ENCODE measurements around the gene ZNF575. TPM values are rescaled to one million over a fixed set of nuclear protein-coding genes. Genes with fewer than 3 reads are reported as not detected.

ZNF575 gene, protein sequence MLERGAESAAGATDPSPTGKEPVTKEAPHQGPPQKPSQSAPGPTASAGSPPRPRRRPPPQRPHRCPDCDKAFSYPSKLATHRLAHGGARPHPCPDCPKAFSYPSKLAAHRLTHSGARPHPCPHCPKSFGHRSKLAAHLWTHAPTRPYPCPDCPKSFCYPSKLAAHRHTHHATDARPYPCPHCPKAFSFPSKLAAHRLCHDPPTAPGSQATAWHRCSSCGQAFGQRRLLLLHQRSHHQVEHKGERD
- polyA plus RNA-seq: 1 to 10 TPM in 1 of 2 donors, under 1 TPM in 1; 0.59 to 1.0 TPM

DNA sequence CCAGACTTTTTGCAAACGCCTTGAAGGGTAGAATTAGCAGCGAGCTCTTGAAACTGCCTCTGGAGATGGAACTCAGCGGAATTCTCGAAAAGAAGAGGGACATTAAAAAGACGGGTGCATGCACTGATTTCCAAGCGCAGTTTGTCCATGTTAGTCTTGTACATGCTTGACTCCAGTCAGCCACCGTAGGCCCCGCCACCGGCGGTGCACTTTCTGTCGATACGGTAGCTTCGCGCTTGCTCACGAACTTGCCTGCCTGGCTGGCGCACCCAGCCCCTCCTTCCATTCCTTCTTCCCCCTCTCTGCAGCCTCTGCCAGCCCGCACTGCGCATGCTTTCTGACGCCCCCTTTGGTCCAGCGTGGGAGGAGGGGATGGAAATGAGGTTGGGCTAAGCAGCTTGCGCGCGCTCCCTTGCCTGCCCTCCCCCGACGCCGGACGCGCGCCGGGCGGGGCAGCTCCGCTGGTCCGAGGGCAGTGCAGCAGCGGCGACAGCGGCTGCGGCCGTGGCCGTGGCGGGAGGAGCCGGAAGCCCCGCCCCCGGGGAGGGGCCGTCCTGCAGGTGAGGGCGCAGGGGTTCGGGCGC is at the start of gene ZNF575:
TSS of gene ZNF575 (plus strand) at position 227 of the 584 bp plus-strand sequence. CDS start 1,235 bp downstream, outside the sequence.
- Histone ChIP-seq H3K4me3 (ENCODE audit: low read depth in 1 of 2, low read length in 2 of 2) (peak within 1 kb of the TSS; percentile 38 to 69), H3K27me3 (ENCODE audit: control insufficient read depth in 1 of 2, insufficient read depth in 2 of 2, low read length in 2 of 2) (no peaks in the 10 kb centered on the region), H3K27ac (ENCODE audit: low read depth in 2 of 2, low read length in 1 of 2) (peak within 1 kb of the TSS; percentile 86 to 95), H3K36me3 (ENCODE audit: control insufficient read depth in 2 of 2, insufficient read depth in 2 of 2, low read length in 1 of 2) (no peaks in the 10 kb centered on the region), H3K4me1 (ENCODE audit: control insufficient read depth in 2 of 2, insufficient read depth in 2 of 2, low read length in 1 of 2) (peaks cover 0 to 3% of the 10 kb centered on the region in 2 donors), H3K9me3 (ENCODE audit: control insufficient read depth in 2 of 2, insufficient read depth in 1 of 2, low read depth in 1 of 2, low read length in 1 of 2) (no peaks in the 10 kb centered on the region)
- WGBS, 2 donors: 0% methylated on average over 47 of the region's 47 CpGs

DNA sequence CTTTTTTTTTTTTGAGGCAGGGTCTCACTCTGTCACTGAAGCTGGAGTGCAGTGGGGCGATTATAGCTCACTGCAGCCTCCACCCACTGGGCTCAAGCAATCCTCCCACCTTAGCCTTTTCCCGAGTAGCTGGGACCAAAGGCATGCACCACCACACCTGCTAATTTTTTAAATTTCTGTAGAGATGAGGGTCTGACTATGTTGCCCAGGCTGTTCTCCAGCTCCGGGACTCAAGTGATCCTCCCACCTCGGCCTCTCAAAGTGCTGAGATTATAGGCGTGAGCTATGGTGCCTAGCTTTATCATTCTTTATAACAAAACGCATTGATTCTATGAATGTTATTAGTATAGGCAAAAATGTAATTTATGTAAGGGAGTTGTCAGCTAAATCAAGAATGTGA is 49.7 kb upstream of the ZNF575 start:
- Histone ChIP-seq H3K27me3 (ENCODE audit: control insufficient read depth in 1 of 2, insufficient read depth in 2 of 2, low read length in 2 of 2) (no peaks in the 10 kb centered on the region), H3K27ac (ENCODE audit: low read depth in 2 of 2, low read length in 1 of 2) (no peak overlapping the region), H3K4me1 (ENCODE audit: control insufficient read depth in 2 of 2, insufficient read depth in 2 of 2, low read length in 1 of 2) (no peaks in the 10 kb centered on the region), H3K4me3 (ENCODE audit: low read depth in 1 of 2, low read length in 2 of 2) (no peak overlapping the region), H3K36me3 (ENCODE audit: control insufficient read depth in 2 of 2, insufficient read depth in 2 of 2, low read length in 1 of 2) (peaks cover 0 to 12% of the 10 kb centered on the region in 2 donors), H3K9me3 (ENCODE audit: control insufficient read depth in 2 of 2, insufficient read depth in 1 of 2, low read depth in 1 of 2, low read length in 1 of 2) (no peaks in the 10 kb centered on the region)
- 94 to 97% methylated on average over 6 of the region's 6 CpGs for WGBS, 2 donors

DNA sequence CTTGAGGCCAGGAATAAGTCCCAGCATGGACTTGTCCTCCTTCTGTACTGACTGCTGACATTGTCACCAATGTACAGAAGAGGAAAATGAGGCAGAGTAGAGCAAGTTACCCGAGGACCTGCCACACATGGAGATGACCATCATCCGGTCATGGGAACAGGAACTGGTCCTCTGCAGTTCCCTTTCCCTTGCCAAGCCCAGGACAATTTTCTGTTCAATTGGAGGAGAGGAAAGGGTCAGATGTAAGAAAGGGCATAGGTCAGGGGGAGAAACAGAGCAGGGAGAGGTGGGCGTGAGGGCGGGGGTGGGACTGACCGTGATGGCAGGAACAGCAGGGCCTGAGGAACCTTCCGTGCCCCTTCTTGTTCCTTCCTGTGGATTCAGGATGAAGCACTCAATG is 47.0 kb upstream of the ZNF575 start:
- H3K9me3 ChIP-seq (ENCODE audit: control insufficient read depth in 2 of 2, insufficient read depth in 1 of 2, low read depth in 1 of 2, low read length in 1 of 2): no peaks in the 10 kb centered on the region
- H3K27me3 ChIP-seq (ENCODE audit: control insufficient read depth in 1 of 2, insufficient read depth in 2 of 2, low read length in 2 of 2): no peaks in the 10 kb centered on the region
- 85 to 88% methylated on average over 6 of the region's 6 CpGs for WGBS, 2 donors
- H3K36me3 ChIP-seq (ENCODE audit: control insufficient read depth in 2 of 2, insufficient read depth in 2 of 2, low read length in 1 of 2): peaks cover 0 to 12% of the 10 kb centered on the region in 2 donors
- H3K27ac ChIP-seq (ENCODE audit: low read depth in 2 of 2, low read length in 1 of 2): no peak overlapping the region
- no peak overlapping the region for H3K4me3 ChIP-seq (ENCODE audit: low read depth in 1 of 2, low read length in 2 of 2)
- no peaks in the 10 kb centered on the region for H3K4me1 ChIP-seq (ENCODE audit: control insufficient read depth in 2 of 2, insufficient read depth in 2 of 2, low read length in 1 of 2)

DNA sequence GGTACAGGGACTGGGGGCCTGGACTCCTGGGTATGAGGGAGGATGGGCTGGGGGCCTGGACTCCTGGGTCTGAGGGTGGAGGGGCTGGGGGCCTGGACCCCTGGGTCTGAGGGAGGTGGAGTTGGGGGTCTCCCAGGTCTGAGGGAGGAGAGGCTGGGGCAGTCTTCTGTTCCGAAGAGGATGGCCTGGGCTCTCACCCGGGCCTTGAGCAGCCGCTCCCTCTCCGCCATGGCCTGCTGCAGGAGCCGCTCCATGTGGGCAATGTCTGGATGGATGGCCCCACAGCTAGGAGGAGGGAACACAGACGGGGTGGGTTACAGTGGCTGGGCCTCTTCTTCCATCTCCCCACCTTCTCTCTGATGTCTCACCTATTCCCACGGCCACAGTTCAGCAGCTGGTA is 46.6 kb upstream of the ZNF575 start:
- 89 to 93% methylated on average over 7 of the region's 7 CpGs for WGBS, 2 donors
- Histone ChIP-seq H3K4me3 (ENCODE audit: low read depth in 1 of 2, low read length in 2 of 2) (no peak overlapping the region), H3K36me3 (ENCODE audit: control insufficient read depth in 2 of 2, insufficient read depth in 2 of 2, low read length in 1 of 2) (peaks cover 0 to 12% of the 10 kb centered on the region in 2 donors), H3K9me3 (ENCODE audit: control insufficient read depth in 2 of 2, insufficient read depth in 1 of 2, low read depth in 1 of 2, low read length in 1 of 2) (no peaks in the 10 kb centered on the region), H3K27me3 (ENCODE audit: control insufficient read depth in 1 of 2, insufficient read depth in 2 of 2, low read length in 2 of 2) (no peaks in the 10 kb centered on the region), H3K4me1 (ENCODE audit: control insufficient read depth in 2 of 2, insufficient read depth in 2 of 2, low read length in 1 of 2) (no peaks in the 10 kb centered on the region), H3K27ac (ENCODE audit: low read depth in 2 of 2, low read length in 1 of 2) (no peak overlapping the region)

DNA sequence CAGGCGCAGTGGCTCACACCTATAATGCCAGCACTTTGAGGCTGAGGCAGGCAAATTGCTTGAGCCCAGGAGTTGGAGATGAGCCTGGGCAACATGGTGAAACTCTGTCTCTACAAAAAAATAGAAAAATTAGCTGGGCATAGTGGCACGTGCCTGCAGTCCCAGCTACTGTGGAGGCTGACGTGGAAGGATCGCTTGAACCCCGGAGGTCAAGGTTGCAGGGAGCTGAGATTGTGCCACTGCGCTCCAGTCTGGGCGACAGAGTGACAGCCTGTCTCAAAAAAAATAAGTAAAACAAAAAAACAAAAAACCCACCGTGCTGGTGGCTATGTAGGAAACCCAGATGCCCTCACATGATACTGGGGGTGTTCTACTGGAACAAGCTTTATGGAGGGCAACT is 44.8 kb upstream of the ZNF575 start:
- no peaks in the 10 kb centered on the region for H3K9me3 ChIP-seq (ENCODE audit: control insufficient read depth in 2 of 2, insufficient read depth in 1 of 2, low read depth in 1 of 2, low read length in 1 of 2)
- H3K27ac ChIP-seq (ENCODE audit: low read depth in 2 of 2, low read length in 1 of 2): no peak overlapping the region
- peaks cover 0 to 12% of the 10 kb centered on the region in 2 donors for H3K36me3 ChIP-seq (ENCODE audit: control insufficient read depth in 2 of 2, insufficient read depth in 2 of 2, low read length in 1 of 2)
- H3K4me1 ChIP-seq (ENCODE audit: control insufficient read depth in 2 of 2, insufficient read depth in 2 of 2, low read length in 1 of 2): no peaks in the 10 kb centered on the region
- no peaks in the 10 kb centered on the region for H3K27me3 ChIP-seq (ENCODE audit: control insufficient read depth in 1 of 2, insufficient read depth in 2 of 2, low read length in 2 of 2)
- H3K4me3 ChIP-seq (ENCODE audit: low read depth in 1 of 2, low read length in 2 of 2): no peak overlapping the region
- WGBS, 2 donors: 93 to 94% methylated on average over 8 of the region's 8 CpGs

DNA sequence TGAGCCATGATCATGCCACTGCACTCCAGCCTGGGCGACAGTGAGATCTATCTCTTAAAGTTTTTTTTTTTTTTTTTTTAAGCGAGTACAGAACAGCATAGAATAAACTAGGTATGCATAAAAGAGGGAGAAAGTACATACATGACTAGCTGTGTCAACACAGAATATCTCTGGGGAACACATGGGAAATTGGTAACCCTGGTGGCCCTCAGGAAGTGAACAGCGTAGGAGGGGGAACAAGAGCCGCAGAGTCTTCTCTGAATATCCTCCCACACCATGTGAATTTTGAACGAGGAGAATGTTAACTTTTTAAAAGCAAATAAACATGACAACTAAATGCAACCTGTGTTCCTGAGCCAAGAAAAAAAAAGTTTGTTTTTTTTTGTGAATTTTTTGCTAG is 43.7 kb upstream of the ZNF575 start:
- Histone ChIP-seq H3K36me3 (ENCODE audit: control insufficient read depth in 2 of 2, insufficient read depth in 2 of 2, low read length in 1 of 2) (peaks cover under 1 to 14% of the 10 kb centered on the region in 2 donors), H3K9me3 (ENCODE audit: control insufficient read depth in 2 of 2, insufficient read depth in 1 of 2, low read depth in 1 of 2, low read length in 1 of 2) (no peaks in the 10 kb centered on the region), H3K4me3 (ENCODE audit: low read depth in 1 of 2, low read length in 2 of 2) (no peak overlapping the region), H3K27ac (ENCODE audit: low read depth in 2 of 2, low read length in 1 of 2) (no peak overlapping the region), H3K4me1 (ENCODE audit: control insufficient read depth in 2 of 2, insufficient read depth in 2 of 2, low read length in 1 of 2) (no peaks in the 10 kb centered on the region), H3K27me3 (ENCODE audit: control insufficient read depth in 1 of 2, insufficient read depth in 2 of 2, low read length in 2 of 2) (no peaks in the 10 kb centered on the region)
- 63 to 64% methylated on average over 5 of the region's 5 CpGs for WGBS, 2 donors

DNA sequence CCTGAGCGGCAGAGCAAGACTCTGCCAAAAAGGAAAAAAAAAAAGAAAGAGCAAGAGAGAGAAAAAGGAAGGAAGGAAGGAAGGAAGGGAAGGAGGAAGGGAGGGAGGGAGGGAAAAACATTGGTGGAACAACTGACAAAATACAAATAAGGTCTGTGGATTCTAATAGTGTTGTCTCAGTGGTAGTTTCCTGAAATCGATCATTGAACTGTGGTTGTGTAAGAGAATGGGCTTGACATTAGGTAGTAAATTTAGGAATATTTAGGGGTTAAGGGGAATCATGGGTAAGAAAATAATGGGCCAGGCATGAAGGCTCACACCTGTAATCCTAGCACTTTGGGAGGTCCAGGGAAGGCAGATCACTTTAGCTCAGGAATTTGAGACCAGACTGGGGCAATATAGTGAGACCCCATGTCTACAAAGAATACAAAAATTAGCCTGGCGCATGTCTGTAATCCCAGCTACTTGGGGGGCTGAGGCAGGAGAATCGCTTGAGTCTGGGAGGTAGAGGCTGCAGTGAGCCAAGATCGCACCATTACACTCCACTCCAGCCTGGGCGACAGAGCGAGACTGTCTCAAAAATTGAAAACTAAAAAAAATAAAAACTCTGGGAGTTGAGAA is 42.9 kb upstream of the ZNF575 start:
- Histone ChIP-seq H3K36me3 (ENCODE audit: control insufficient read depth in 2 of 2, insufficient read depth in 2 of 2, low read length in 1 of 2) (peaks cover 4 to 21% of the 10 kb centered on the region in 2 donors), H3K27ac (ENCODE audit: low read depth in 2 of 2, low read length in 1 of 2) (no peak overlapping the region), H3K4me3 (ENCODE audit: low read depth in 1 of 2, low read length in 2 of 2) (no peak overlapping the region), H3K9me3 (ENCODE audit: control insufficient read depth in 2 of 2, insufficient read depth in 1 of 2, low read depth in 1 of 2, low read length in 1 of 2) (no peaks in the 10 kb centered on the region), H3K4me1 (ENCODE audit: control insufficient read depth in 2 of 2, insufficient read depth in 2 of 2, low read length in 1 of 2) (no peaks in the 10 kb centered on the region), H3K27me3 (ENCODE audit: control insufficient read depth in 1 of 2, insufficient read depth in 2 of 2, low read length in 2 of 2) (no peaks in the 10 kb centered on the region)
- WGBS, 2 donors: 94 to 96% methylated on average over 7 of the region's 7 CpGs

DNA sequence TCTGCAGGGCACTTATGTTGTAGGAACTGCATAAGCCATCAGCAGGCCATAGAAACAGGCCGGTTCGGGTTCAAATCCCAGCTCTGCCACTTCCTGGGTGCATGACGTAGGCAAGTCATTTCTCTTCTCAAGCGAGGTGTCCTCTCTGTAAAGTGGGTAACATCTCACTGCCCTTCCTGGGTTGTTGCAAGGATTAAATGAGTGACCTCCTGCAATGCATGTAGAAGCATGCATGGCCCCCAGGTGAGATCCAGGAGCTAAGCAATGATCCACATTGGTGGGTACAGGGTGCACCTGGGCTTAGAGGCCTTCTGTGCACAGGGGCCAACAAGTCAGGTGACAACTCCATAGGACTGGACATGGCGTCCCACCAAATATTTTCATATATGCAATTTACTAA is 42.2 kb upstream of the ZNF575 start:
- H3K9me3 ChIP-seq (ENCODE audit: control insufficient read depth in 2 of 2, insufficient read depth in 1 of 2, low read depth in 1 of 2, low read length in 1 of 2): no peaks in the 10 kb centered on the region
- peaks cover 11 to 26% of the 10 kb centered on the region in 2 donors for H3K36me3 ChIP-seq (ENCODE audit: control insufficient read depth in 2 of 2, insufficient read depth in 2 of 2, low read length in 1 of 2)
- peaks cover 0 to 3% of the 10 kb centered on the region in 2 donors for H3K4me1 ChIP-seq (ENCODE audit: control insufficient read depth in 2 of 2, insufficient read depth in 2 of 2, low read length in 1 of 2)
- no peak overlapping the region for H3K27ac ChIP-seq (ENCODE audit: low read depth in 2 of 2, low read length in 1 of 2)
- WGBS, 2 donors: 90 to 92% methylated on average over 5 of the region's 5 CpGs
- no peak overlapping the region for H3K4me3 ChIP-seq (ENCODE audit: low read depth in 1 of 2, low read length in 2 of 2)
- no peaks in the 10 kb centered on the region for H3K27me3 ChIP-seq (ENCODE audit: control insufficient read depth in 1 of 2, insufficient read depth in 2 of 2, low read length in 2 of 2)

DNA sequence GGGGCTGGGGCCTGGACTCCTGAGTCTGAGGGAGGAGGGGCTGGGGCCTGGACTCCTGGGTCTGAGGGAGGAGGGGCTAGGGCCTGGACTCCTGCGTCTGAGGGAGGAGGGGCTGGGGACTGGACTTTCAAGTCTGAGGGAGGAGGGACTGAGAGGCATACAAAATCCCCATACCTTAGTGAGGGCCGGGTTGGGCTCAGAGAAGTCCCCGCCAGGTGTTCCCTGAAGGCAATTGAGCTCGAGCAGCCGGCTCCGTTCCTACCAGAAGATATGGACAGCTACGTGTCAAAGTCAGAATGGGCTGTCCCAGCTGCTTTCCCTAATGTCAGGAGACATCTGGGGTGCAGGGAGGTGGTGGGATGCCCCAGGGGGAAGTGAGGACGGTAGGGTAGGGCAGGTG is 37.9 kb upstream of the ZNF575 start:
- Histone ChIP-seq H3K4me1 (ENCODE audit: control insufficient read depth in 2 of 2, insufficient read depth in 2 of 2, low read length in 1 of 2) (peaks cover 3 to 4% of the 10 kb centered on the region in 2 donors), H3K4me3 (ENCODE audit: low read depth in 1 of 2, low read length in 2 of 2) (no peak overlapping the region), H3K9me3 (ENCODE audit: control insufficient read depth in 2 of 2, insufficient read depth in 1 of 2, low read depth in 1 of 2, low read length in 1 of 2) (no peaks in the 10 kb centered on the region), H3K27ac (ENCODE audit: low read depth in 2 of 2, low read length in 1 of 2) (no peak overlapping the region), H3K27me3 (ENCODE audit: control insufficient read depth in 1 of 2, insufficient read depth in 2 of 2, low read length in 2 of 2) (no peaks in the 10 kb centered on the region), H3K36me3 (ENCODE audit: control insufficient read depth in 2 of 2, insufficient read depth in 2 of 2, low read length in 1 of 2) (peaks cover 11 to 39% of the 10 kb centered on the region in 2 donors)
- WGBS, 2 donors: 69 to 73% methylated on average over 8 of the region's 8 CpGs
